Uterus (tissue), 4 donors: ENCODE measurements around the gene KLF16. TPM values are rescaled to one million over a fixed set of nuclear protein-coding genes. Genes with fewer than 3 reads are reported as not detected.

Experiments
- DNase-seq, 2 donors: peaks; one replicate each; pipeline ENCODE4 v3.0.0-alpha.2; 2019 to 2020
- H3K27ac ChIP-seq, 2 donors: fragments of 200-600 bp; sonication (generic); 1 replicate in 1 of 2; 2 replicates in 1 of 2; pipeline ENCODE4 v1.5.1; 2016 to 2018
- H3K27me3 ChIP-seq, 2 donors: fragments of 200-600 bp; sonication (generic); one replicate each; pipeline ENCODE4 v1.5.1; 2018 to 2019; ENCODE audit warnings: control low read depth in 1 of 2
- H3K36me3 ChIP-seq, 2 donors: fragments of 200-600 bp; sonication (generic); one replicate each; pipeline ENCODE4 v1.5.1; 2019; ENCODE audit warnings: control low read depth in 1 of 2
- H3K4me1 ChIP-seq, 2 donors: fragments of 200-600 bp; sonication (generic); one replicate each; pipeline ENCODE4 v1.5.1; 2018 to 2019; ENCODE audit warnings: control low read depth in 1 of 2
- H3K4me3 ChIP-seq, 2 donors: fragments of 200-600 bp; sonication (generic); 1 replicate in 1 of 2; 2 replicates in 1 of 2; pipeline ENCODE4 v1.5.1; 2018 to 2019; ENCODE audit warnings: mild to moderate bottlenecking in 1 of 2
- H3K9me3 ChIP-seq, 2 donors: fragments of 200-600 bp; sonication (generic); one replicate each; pipeline ENCODE4 v1.5.1; 2019; ENCODE audit warnings: control low read depth in 1 of 2
- POLR2A ChIP-seq, 2 donors: fragments of 450-650 bp; IDR thresholded peaks; one replicate each; pipeline ENCODE4 v1.6.1; 2016; ENCODE audit warnings: antibody characterized with exemption in 2 of 2, mild to moderate bottlenecking in 1 of 2, moderate library complexity in 1 of 2
- intact Hi-C: fragments of 100-400 bp; cut with DNase I; formaldehyde crosslinking; loops from one replicate; pipeline ENCODE4 v1.15.1; 2023; ENCODE audit warnings: low total_unique reads
- total RNA-seq, 4 donors: library from RNA; depleted of rRNA in 3 of 4; stranded (reverse); fragments of >200 nt in 3 of 4; gene quantifications; one replicate each; pipeline versions ENCODE4 v1.1.0 to v1.2.4, GENCODE V29; 2014 to 2023
- TF ChIP-seq, protein P1 (sequence below), 4 experiments: fragments of 200-600 bp in 2 of 4; fragments of 450-650 bp in 2 of 4; sonication (generic) in 2 of 4; IDR thresholded peaks; one replicate each; pipeline ENCODE4 v1.5.1; 2016 to 2019; ENCODE audit warnings: antibody characterized with exemption in 4 of 4, mild to moderate bottlenecking in 2 of 4, moderate library complexity in 1 of 4
- donor health status: DM: yes; HTN: yes; CAD: no.

KLF16 gene
- total RNA-seq, 4 donors from 2014 or later, result 0.26 to 17.7 (median 3.9) TPM; not detected in 1

DNA sequence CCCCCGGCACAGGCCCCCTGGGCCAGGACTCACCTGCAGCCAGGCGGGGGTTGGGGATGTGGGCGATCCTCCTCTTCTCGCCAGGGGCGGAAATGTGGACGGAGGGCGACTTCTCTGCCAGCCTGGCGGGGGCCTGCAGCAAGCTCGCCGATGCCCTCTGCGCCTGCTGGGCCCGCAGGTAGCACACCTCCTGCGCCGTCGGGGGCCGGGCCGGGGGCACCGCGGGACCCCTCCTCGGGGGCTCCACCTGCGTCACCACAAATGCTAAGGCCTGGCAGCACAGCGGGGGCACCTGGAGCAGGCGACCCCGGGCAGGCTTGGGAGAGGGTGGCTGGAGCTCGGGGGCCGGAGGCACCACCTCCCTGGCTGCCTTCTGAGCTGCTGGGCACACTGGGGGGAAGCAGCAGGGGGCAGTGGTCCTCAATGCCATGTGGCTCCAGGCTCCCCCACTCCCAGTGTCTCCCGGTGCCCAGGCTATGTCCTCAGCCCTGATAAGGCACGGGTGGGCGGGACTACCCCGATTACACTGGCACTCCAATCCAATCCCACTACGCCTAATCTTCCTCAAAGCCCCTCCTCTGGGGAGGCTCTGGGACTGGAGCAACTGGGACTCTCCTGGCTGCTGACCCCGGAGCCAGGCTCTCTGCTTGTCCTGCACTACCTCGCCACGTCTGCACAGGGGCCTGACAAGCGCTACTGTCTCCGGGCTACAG, 39.7 kb downstream of the KLF16 start:
- no peaks in the 10 kb centered on the region for H3K27me3 ChIP-seq
- H3K27ac ChIP-seq, result no peak overlapping the region
- intact Hi-C loops, result loop anchor here (10.0 kb wide), 2 partner anchors 59 to 279 kb away; no protein-coding TSS in a partner anchor
- no peak overlapping the region for H3K4me3 ChIP-seq
- no peaks in the 10 kb centered on the region for H3K36me3 ChIP-seq
- H3K4me1 ChIP-seq, result no peaks in the 10 kb centered on the region
- TF ChIP-seq, protein P1, sequence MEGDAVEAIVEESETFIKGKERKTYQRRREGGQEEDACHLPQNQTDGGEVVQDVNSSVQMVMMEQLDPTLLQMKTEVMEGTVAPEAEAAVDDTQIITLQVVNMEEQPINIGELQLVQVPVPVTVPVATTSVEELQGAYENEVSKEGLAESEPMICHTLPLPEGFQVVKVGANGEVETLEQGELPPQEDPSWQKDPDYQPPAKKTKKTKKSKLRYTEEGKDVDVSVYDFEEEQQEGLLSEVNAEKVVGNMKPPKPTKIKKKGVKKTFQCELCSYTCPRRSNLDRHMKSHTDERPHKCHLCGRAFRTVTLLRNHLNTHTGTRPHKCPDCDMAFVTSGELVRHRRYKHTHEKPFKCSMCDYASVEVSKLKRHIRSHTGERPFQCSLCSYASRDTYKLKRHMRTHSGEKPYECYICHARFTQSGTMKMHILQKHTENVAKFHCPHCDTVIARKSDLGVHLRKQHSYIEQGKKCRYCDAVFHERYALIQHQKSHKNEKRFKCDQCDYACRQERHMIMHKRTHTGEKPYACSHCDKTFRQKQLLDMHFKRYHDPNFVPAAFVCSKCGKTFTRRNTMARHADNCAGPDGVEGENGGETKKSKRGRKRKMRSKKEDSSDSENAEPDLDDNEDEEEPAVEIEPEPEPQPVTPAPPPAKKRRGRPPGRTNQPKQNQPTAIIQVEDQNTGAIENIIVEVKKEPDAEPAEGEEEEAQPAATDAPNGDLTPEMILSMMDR (IDR thresholded peaks at IDR 0.05), result no peak
- TF ChIP-seq POLR2A (IDR thresholded peaks at IDR 0.05), result no peak
- DNase-seq, result no peak
- no peaks in the 10 kb centered on the region for H3K9me3 ChIP-seq

DNA sequence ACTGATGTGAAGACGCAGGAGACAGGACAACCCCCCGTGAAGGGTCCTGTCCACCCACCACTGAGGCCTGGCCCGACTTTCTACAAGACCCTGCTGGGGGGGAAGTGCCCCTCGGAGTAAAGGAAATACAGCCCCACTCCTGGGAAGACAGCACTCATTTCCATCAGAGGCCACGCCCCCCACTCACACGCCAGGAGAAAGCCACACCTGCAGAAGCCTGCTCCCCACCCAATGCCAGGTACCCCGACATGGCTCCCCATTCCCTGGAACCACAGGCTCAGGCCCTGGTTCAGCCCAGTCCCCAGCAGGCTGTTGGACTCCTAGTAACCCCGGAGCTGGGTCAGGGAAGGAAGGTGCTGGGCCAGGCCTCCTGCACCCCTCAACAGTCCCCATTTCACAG, 40.4 kb downstream of the KLF16 start:
- no peak for DNase-seq
- no peak for TF ChIP-seq POLR2A (IDR thresholded peaks at IDR 0.05)
- TF ChIP-seq, protein P1 (IDR thresholded peaks at IDR 0.05), result no peak
- Histone ChIP-seq H3K36me3 (no peaks in the 10 kb centered on the region), H3K4me3 (no peak overlapping the region), H3K9me3 (no peaks in the 10 kb centered on the region), H3K27ac (no peak overlapping the region), H3K4me1 (no peaks in the 10 kb centered on the region), H3K27me3 (no peaks in the 10 kb centered on the region)
- intact Hi-C loops, result loop anchor here (10.0 kb wide), 2 partner anchors 58 to 278 kb away; no protein-coding TSS in a partner anchor

DNA sequence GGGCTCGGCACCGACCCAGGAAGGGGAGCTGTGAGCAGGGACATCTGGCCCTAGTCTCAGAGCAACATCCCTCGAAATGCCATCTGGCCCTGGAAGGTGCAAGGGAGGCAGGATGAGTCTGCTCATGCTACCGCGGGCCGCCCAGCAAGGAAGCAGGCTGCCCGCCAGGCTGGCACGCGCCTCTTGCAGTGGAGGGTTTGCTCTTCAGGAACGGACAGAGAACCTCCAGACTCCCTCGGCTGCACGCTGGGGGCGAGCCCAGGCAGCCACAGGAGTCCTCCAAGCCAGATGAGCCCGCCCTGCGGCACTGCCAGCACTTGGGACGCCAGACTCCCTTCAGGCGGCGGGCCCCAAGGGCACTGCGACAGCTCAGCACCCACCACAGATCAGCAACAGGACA, 41.2 kb downstream of the KLF16 start:
- no peaks in the 10 kb centered on the region for H3K36me3 ChIP-seq
- H3K9me3 ChIP-seq, result no peaks in the 10 kb centered on the region
- H3K4me3 ChIP-seq, result no peak overlapping the region
- no peaks in the 10 kb centered on the region for H3K27me3 ChIP-seq
- H3K4me1 ChIP-seq, result no peaks in the 10 kb centered on the region
- TF ChIP-seq, protein P1 (IDR thresholded peaks at IDR 0.05), result no peak
- no peak for TF ChIP-seq POLR2A (IDR thresholded peaks at IDR 0.05)
- intact Hi-C loops, result loop anchor here (10.0 kb wide), 2 partner anchors 57 to 277 kb away; no protein-coding TSS in a partner anchor
- no peak overlapping the region for H3K27ac ChIP-seq
- DNase-seq, result no peak

DNA sequence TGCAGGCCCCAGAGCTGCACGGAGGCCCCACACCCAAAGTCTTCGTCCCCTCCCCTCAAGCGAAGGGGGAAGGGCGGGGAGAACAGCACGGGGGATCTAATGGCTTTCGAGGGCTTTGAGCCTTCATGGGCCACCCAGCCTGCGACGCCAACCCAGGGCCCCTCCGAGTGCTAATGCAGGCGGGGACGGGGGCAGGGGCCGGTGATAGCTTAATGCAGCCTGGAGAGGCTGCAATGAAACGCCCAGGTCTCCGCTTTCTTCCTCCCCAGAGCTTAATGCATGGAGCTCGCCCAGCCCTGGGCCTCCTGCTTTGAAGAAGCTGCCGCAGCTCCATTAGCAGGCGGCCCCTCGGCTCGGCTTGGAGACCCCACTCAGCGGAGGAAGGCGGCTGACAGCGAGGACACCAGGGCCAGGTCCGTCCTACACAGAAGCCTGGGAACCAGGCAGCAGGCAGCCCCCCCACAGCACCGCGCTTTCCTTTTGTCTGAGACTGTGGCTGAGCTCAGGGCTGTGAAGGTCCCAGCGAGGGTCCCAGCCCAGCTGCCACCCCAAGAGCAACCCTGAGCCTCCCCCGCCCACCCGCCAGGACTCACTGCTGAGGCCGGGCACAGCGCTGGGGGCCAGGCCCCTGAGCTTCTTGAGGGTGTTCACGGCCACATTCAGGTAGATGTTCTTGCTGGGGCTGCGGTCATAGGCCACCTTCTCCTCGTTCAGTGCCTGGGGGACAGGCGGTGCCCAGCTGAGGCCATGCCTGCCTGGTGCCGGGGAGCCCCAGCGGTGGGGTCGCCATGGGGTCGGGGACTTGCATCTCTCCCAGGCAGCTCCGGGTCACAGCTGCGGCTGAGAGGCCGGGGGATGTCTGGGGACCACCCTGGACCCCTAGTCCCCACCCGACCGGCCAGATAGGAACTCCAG, 43.8 kb downstream of the KLF16 start:
- intact Hi-C loops, result loop anchor here (10.0 kb wide), 2 partner anchors 55 to 275 kb away; no protein-coding TSS in a partner anchor
- no peak for DNase-seq
- Histone ChIP-seq H3K36me3 (no peaks in the 10 kb centered on the region), H3K4me3 (no peak overlapping the region), H3K4me1 (no peaks in the 10 kb centered on the region), H3K9me3 (no peaks in the 10 kb centered on the region), H3K27ac (no peak overlapping the region), H3K27me3 (no peaks in the 10 kb centered on the region)
- TF ChIP-seq, protein P1 (IDR thresholded peaks at IDR 0.05), result no peak
- TF ChIP-seq POLR2A (IDR thresholded peaks at IDR 0.05), result no peak
